ENCODE data around the gene CALCOCO2.

The CALCOCO2 gene

DNA sequence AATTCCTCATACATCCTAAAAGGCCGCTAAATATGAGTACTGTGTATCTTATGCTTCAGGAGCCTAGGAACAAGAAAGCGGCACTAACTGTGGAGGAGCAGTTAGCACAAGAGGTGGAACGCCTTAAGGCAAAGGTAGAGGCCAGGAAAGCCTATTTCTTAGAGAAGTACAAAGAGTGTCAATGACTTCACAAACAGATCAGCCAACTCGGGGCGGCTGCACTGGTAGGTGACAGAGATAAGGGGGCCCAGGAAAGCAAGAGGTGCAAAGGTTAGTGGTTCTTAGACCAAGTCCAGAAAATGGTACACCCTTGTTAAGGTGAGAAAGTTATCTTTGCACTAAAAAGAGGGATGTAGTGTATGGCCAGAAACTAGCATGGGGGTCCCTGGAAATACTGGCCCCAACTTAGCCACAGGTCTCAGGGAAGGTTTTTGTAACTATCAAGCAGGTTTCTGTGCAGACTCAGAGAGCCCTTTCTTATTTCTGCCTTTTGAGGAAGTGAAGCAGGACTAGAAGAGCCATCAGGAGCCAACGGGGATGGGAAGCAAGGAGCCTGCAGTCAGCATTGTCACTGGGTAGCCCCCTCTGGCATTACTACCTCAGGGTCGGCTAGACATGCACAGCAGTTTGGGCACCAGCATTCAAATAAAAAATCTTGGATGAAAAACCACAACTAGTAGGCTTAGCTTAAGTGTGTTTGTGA is 24.1 kb downstream of the CALCOCO2 start:
- Histone ChIP-seq H3F3A (ENCODE audit: low read depth) (peaks cover 6% of the 10 kb centered on the region; the same call in 1 of the 2 replicates), H4K20me1 (ENCODE audit: insufficient read depth, low read length, poor library complexity, severe bottlenecking) (no peaks in the 10 kb centered on the region), H3K9me3 (ENCODE audit: insufficient read depth, low read depth, low read length) (no peaks in the 10 kb centered on the region), H3K4me1 (ENCODE audit: insufficient read depth, low read length, poor library complexity, severe bottlenecking) (peaks cover 18% of the 10 kb centered on the region), H3K9me2 (replicated peaks; ENCODE audit: low read depth, low read length) (no peaks in the 10 kb centered on the region), H3K79me2 (ENCODE audit: insufficient read depth, low read length) (no peaks in the 10 kb centered on the region), H3K4me2 (ENCODE audit: low read depth, low read length, poor library complexity, severe bottlenecking) (no peak overlapping the region), H3K36me3 (ENCODE audit: insufficient read depth, low read length) (peaks cover 31% of the 10 kb centered on the region), H3K27me3 (ENCODE audit: insufficient read depth, low read length, poor library complexity, severe bottlenecking) (no peaks in the 10 kb centered on the region), H3K9ac (ENCODE audit: low read depth, low read length, poor library complexity, severe bottlenecking) (no peak overlapping the region), H3K4me3 (ENCODE audit: low read length, poor library complexity, severe bottlenecking) (no peak overlapping the region), H2AFZ (ENCODE audit: low read length) (no peak overlapping the region)
- no peak for TF ChIP-seq EZH2phosphoT487 (IDR thresholded peaks at IDR 0.05; ENCODE audit: borderline replicate concordance)
- TF ChIP-seq, protein P1, sequence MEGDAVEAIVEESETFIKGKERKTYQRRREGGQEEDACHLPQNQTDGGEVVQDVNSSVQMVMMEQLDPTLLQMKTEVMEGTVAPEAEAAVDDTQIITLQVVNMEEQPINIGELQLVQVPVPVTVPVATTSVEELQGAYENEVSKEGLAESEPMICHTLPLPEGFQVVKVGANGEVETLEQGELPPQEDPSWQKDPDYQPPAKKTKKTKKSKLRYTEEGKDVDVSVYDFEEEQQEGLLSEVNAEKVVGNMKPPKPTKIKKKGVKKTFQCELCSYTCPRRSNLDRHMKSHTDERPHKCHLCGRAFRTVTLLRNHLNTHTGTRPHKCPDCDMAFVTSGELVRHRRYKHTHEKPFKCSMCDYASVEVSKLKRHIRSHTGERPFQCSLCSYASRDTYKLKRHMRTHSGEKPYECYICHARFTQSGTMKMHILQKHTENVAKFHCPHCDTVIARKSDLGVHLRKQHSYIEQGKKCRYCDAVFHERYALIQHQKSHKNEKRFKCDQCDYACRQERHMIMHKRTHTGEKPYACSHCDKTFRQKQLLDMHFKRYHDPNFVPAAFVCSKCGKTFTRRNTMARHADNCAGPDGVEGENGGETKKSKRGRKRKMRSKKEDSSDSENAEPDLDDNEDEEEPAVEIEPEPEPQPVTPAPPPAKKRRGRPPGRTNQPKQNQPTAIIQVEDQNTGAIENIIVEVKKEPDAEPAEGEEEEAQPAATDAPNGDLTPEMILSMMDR (conservative IDR thresholded peaks at IDR 0.05; ENCODE audit: low read length): no peak

GRCh38 chr17:48856122-48856821 is 25.4 kb downstream of the CALCOCO2 start:
- Histone ChIP-seq H3K27me3 (ENCODE audit: insufficient read depth, low read length, poor library complexity, severe bottlenecking) (no peaks in the 10 kb centered on the region), H3K4me2 (ENCODE audit: low read depth, low read length, poor library complexity, severe bottlenecking) (peak overlapping the region; percentile 51), H3K4me1 (ENCODE audit: insufficient read depth, low read length, poor library complexity, severe bottlenecking) (peaks cover 18% of the 10 kb centered on the region), H3K9me2 (replicated peaks; ENCODE audit: low read depth, low read length) (no peaks in the 10 kb centered on the region), H3K79me2 (ENCODE audit: insufficient read depth, low read length) (no peaks in the 10 kb centered on the region), H2AFZ (ENCODE audit: low read length) (no peak overlapping the region), H3F3A (ENCODE audit: low read depth) (peaks cover 6% of the 10 kb centered on the region; the same call in 1 of the 2 replicates), H3K9ac (ENCODE audit: low read depth, low read length, poor library complexity, severe bottlenecking) (peak overlapping the region; percentile 36), H3K4me3 (ENCODE audit: low read length, poor library complexity, severe bottlenecking) (no peak overlapping the region), H3K9me3 (ENCODE audit: insufficient read depth, low read depth, low read length) (no peaks in the 10 kb centered on the region), H3K36me3 (ENCODE audit: insufficient read depth, low read length) (peaks cover 28% of the 10 kb centered on the region), H4K20me1 (ENCODE audit: insufficient read depth, low read length, poor library complexity, severe bottlenecking) (no peaks in the 10 kb centered on the region)
- TF ChIP-seq EZH2phosphoT487 (IDR thresholded peaks at IDR 0.05; ENCODE audit: borderline replicate concordance): no peak
- TF ChIP-seq, protein P1 (conservative IDR thresholded peaks at IDR 0.05; ENCODE audit: low read length): no peak

DNA sequence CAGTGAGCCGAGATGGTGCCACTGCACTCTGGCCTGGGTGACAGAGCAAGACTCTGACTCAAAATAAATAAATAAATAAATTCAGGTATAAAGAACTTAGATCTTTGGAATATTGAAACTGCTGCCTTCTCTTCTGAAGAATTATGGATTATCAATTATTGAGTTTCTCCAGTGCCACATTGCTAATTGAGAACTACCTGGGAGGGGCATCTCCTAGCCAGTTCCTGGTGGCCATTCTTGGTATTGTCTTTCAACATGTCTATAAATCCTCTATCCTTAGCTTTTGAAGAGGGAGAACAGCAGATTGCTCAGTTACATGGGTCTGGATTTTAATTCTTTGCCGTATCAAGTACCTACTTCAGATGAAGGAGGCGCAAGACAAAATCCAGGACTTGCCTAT is 29.2 kb downstream of the CALCOCO2 start:
- Histone ChIP-seq H3K79me2 (ENCODE audit: insufficient read depth, low read length) (no peaks in the 10 kb centered on the region), H3K4me1 (ENCODE audit: insufficient read depth, low read length, poor library complexity, severe bottlenecking) (peaks cover 17% of the 10 kb centered on the region), H4K20me1 (ENCODE audit: insufficient read depth, low read length, poor library complexity, severe bottlenecking) (no peaks in the 10 kb centered on the region), H3K36me3 (ENCODE audit: insufficient read depth, low read length) (peaks cover 17% of the 10 kb centered on the region; the same call in 1 of the 2 replicates), H3K9me2 (replicated peaks; ENCODE audit: low read depth, low read length) (no peaks in the 10 kb centered on the region), H2AFZ (ENCODE audit: low read length) (no peak overlapping the region), H3K9me3 (ENCODE audit: insufficient read depth, low read depth, low read length) (no peaks in the 10 kb centered on the region), H3K4me3 (ENCODE audit: low read length, poor library complexity, severe bottlenecking) (no peak overlapping the region), H3K9ac (ENCODE audit: low read depth, low read length, poor library complexity, severe bottlenecking) (no peak overlapping the region), H3K4me2 (ENCODE audit: low read depth, low read length, poor library complexity, severe bottlenecking) (no peak overlapping the region), H3K27me3 (ENCODE audit: insufficient read depth, low read length, poor library complexity, severe bottlenecking) (no peaks in the 10 kb centered on the region), H3F3A (ENCODE audit: low read depth) (peaks cover 6% of the 10 kb centered on the region; the same call in 1 of the 2 replicates)
- no peak for TF ChIP-seq EZH2phosphoT487 (IDR thresholded peaks at IDR 0.05; ENCODE audit: borderline replicate concordance)
- TF ChIP-seq, protein P1 (conservative IDR thresholded peaks at IDR 0.05; ENCODE audit: low read length): peak; percentile 34; the same call in 1 of the 2 replicates
